ENCODE measurements around the gene THADA.

The THADA gene

DNA sequence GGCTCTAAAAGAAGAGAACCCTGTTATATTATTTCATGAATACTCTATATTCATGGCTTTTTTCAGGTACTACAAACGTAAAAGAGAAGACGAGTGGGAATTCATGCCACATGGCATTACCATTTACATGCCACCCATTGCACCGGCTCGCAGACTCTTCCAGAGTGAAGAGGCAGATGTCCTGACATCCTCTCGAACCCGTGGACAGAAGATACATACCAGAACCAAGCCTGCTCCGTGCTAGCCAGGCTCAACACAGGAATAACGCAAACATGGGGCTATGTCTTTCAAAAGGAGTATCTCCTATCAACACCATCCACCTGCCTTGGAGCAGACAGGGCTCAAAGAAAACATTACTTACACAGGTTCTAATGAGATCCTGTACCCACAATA is 168.8 kb downstream of the THADA start:
- H3K36me3 ChIP-seq (ENCODE audit: insufficient read depth, low read length): peaks cover 8% of the 10 kb centered on the region
- H3K4me3 ChIP-seq (ENCODE audit: low read depth in 1 of 2, low read length in 2 of 2): peak overlapping the region in 1 of 2 experiments; percentile 25; a peak in 1 of 4 replicates
- ATAC-seq (ENCODE audit: insufficient read depth, low read depth): no peak
- H3K9ac ChIP-seq (ENCODE audit: low read depth, low read length): peak overlapping the region; percentile 30
- H3K4me2 ChIP-seq (ENCODE audit: insufficient read depth, low read length): peak overlapping the region; percentile 43
- H4K20me1 ChIP-seq (ENCODE audit: insufficient read depth, low read length): no peaks in the 10 kb centered on the region
- peaks cover 32% of the 10 kb centered on the region for H3K4me1 ChIP-seq (ENCODE audit: insufficient read depth, low read length)
- peak overlapping the region; percentile 69 for H2AFZ ChIP-seq (ENCODE audit: low read depth, low read length)
- H3K9me3 ChIP-seq (ENCODE audit: insufficient read depth, low read length, severe bottlenecking): no peaks in the 10 kb centered on the region
- no peaks in the 10 kb centered on the region for H3K27me3 ChIP-seq (ENCODE audit: insufficient read depth, low read length, poor library complexity)
- peak overlapping the region; percentile 83 for H3K27ac ChIP-seq (ENCODE audit: low read length)
- no peaks in the 10 kb centered on the region for H3K79me2 ChIP-seq (ENCODE audit: insufficient read depth, low read length)
- DNase-seq: no peak
- TF ChIP-seq, protein P1, sequence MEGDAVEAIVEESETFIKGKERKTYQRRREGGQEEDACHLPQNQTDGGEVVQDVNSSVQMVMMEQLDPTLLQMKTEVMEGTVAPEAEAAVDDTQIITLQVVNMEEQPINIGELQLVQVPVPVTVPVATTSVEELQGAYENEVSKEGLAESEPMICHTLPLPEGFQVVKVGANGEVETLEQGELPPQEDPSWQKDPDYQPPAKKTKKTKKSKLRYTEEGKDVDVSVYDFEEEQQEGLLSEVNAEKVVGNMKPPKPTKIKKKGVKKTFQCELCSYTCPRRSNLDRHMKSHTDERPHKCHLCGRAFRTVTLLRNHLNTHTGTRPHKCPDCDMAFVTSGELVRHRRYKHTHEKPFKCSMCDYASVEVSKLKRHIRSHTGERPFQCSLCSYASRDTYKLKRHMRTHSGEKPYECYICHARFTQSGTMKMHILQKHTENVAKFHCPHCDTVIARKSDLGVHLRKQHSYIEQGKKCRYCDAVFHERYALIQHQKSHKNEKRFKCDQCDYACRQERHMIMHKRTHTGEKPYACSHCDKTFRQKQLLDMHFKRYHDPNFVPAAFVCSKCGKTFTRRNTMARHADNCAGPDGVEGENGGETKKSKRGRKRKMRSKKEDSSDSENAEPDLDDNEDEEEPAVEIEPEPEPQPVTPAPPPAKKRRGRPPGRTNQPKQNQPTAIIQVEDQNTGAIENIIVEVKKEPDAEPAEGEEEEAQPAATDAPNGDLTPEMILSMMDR (IDR thresholded peaks at IDR 0.05; ENCODE audit: borderline replicate concordance, extremely low read depth, low read length, poor library complexity, severe bottlenecking): no peak
- no peak for TF ChIP-seq EZH2 (IDR thresholded peaks at IDR 0.05; ENCODE audit: borderline replicate concordance, low read depth, low read length, severe bottlenecking)

DNA sequence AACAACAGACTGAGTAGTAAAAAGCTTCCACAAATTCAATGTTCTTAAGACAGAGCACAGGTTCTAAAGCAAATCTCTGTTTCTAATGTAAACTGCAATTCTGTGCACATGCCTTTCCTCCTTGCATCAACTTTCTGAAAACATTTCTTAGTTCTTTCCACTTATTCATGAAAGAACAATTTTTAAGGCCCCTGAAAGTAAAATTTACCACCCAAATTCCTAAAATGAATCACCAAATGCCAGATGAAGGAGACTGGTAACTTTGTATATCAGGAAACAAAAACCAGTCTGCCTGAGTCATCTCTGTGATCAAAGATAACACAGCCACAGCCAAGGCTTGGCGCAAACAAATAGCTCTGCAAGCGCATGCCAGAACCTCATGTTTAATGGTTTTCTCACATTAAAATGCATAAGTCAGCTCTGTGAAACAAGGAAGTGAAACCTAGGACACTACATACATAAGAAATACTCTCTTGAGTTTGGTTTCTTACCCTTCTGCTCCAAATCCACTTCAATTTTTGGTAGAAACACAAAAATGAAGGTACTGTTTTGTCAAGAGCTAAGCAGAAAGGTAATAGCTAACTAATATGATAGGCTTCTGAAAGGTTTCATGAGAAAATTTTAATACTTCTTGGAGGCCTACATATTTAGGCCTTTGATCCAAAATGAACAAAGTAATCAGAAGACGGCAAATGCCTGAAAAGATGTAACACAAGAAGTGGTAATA is 169.4 kb downstream of the THADA start:
- Histone ChIP-seq H3K4me2 (ENCODE audit: insufficient read depth, low read length) (peak overlapping the region; percentile 43), H3K4me3 (ENCODE audit: low read depth in 1 of 2, low read length in 2 of 2) (no peak overlapping the region), H3K27me3 (ENCODE audit: insufficient read depth, low read length, poor library complexity) (no peaks in the 10 kb centered on the region), H2AFZ (ENCODE audit: low read depth, low read length) (peak overlapping the region; percentile 69), H3K79me2 (ENCODE audit: insufficient read depth, low read length) (no peaks in the 10 kb centered on the region), H3K27ac (ENCODE audit: low read length) (peak overlapping the region; percentile 83), H3K9ac (ENCODE audit: low read depth, low read length) (peak overlapping the region; percentile 30), H3K36me3 (ENCODE audit: insufficient read depth, low read length) (peaks cover 8% of the 10 kb centered on the region), H4K20me1 (ENCODE audit: insufficient read depth, low read length) (no peaks in the 10 kb centered on the region), H3K9me3 (ENCODE audit: insufficient read depth, low read length, severe bottlenecking) (no peaks in the 10 kb centered on the region), H3K4me1 (ENCODE audit: insufficient read depth, low read length) (peaks cover 32% of the 10 kb centered on the region)
- no peak for TF ChIP-seq EZH2 (IDR thresholded peaks at IDR 0.05; ENCODE audit: borderline replicate concordance, low read depth, low read length, severe bottlenecking)
- DNase-seq (peak; percentile 79), ATAC-seq (ENCODE audit: insufficient read depth, low read depth) (peak; percentile 98)

DNA sequence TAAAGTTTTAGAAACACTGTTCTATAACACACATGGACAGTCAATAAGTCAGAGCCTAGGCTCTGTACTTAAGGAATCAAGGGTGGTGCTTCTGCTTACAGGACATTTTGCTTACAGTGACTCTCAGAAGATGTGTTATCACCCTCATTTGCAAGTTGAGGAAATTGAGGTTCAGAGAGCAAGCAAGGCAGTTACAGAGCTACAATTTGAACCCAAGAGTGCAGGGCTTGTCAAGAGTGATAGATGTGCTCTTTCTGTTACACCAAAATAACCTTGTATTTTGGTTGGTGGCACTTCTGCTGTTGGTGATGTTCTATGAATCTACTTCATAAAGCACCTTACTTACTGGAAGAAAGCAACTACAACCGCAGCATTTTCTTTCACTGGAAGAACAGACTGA is 170.2 kb downstream of the THADA start:
- H3K36me3 ChIP-seq (ENCODE audit: insufficient read depth, low read length): peaks cover 8% of the 10 kb centered on the region
- H3K9ac ChIP-seq (ENCODE audit: low read depth, low read length): peak overlapping the region; percentile 30; the same call in 1 of the 2 replicates
- H2AFZ ChIP-seq (ENCODE audit: low read depth, low read length): peak overlapping the region; percentile 8; the same call in 1 of the 2 replicates
- TF ChIP-seq, protein P1 (IDR thresholded peaks at IDR 0.05; ENCODE audit: borderline replicate concordance, extremely low read depth, low read length, poor library complexity, severe bottlenecking): no peak
- TF ChIP-seq EZH2 (IDR thresholded peaks at IDR 0.05; ENCODE audit: borderline replicate concordance, low read depth, low read length, severe bottlenecking): no peak
- peak overlapping the region; percentile 83 for H3K27ac ChIP-seq (ENCODE audit: low read length)
- H3K4me3 ChIP-seq (ENCODE audit: low read depth in 1 of 2, low read length in 2 of 2): no peak overlapping the region
- H3K4me2 ChIP-seq (ENCODE audit: insufficient read depth, low read length): peak overlapping the region; percentile 10; the same call in 1 of the 2 replicates
- DNase-seq: no peak
- no peak for ATAC-seq (ENCODE audit: insufficient read depth, low read depth)
- no peaks in the 10 kb centered on the region for H3K79me2 ChIP-seq (ENCODE audit: insufficient read depth, low read length)
- no peaks in the 10 kb centered on the region for H3K9me3 ChIP-seq (ENCODE audit: insufficient read depth, low read length, severe bottlenecking)
- H3K27me3 ChIP-seq (ENCODE audit: insufficient read depth, low read length, poor library complexity): no peaks in the 10 kb centered on the region
- H4K20me1 ChIP-seq (ENCODE audit: insufficient read depth, low read length): no peaks in the 10 kb centered on the region
- peaks cover 32% of the 10 kb centered on the region for H3K4me1 ChIP-seq (ENCODE audit: insufficient read depth, low read length)
